Peyer's patch (tissue), 4 donors: ENCODE results near the gene SMAD6.

Experiments used
- CTCF ChIP-seq, 6 experiments: fragments of 450-650 bp in 4 of 6; fragments of 200-600 bp in 2 of 6; sonication (generic) in 1 of 6; IDR thresholded peaks; one replicate each; pipeline ENCODE4 v1.5.1; 2017 to 2019; ENCODE audit warnings: antibody characterized with exemption in 6 of 6, mild to moderate bottlenecking in 3 of 6, moderate library complexity in 1 of 6
- POLR2A ChIP-seq, 2 donors: fragments of 450-650 bp; IDR thresholded peaks; one replicate each; pipeline ENCODE4 v1.5.1; 2017; ENCODE audit warnings: antibody characterized with exemption in 2 of 2, mild to moderate bottlenecking in 2 of 2, moderate library complexity in 2 of 2

- TF ChIP-seq CTCF (IDR thresholded peaks at IDR 0.05): no peak
- TF ChIP-seq POLR2A (IDR thresholded peaks at IDR 0.05): peak in 1 of 2 donors; percentile 3
Observed at GRCh38 chr15:66770518-66771350, 68.7 kb downstream of the SMAD6 start.
